ENCODE results near the gene UVSSA.

DNA sequence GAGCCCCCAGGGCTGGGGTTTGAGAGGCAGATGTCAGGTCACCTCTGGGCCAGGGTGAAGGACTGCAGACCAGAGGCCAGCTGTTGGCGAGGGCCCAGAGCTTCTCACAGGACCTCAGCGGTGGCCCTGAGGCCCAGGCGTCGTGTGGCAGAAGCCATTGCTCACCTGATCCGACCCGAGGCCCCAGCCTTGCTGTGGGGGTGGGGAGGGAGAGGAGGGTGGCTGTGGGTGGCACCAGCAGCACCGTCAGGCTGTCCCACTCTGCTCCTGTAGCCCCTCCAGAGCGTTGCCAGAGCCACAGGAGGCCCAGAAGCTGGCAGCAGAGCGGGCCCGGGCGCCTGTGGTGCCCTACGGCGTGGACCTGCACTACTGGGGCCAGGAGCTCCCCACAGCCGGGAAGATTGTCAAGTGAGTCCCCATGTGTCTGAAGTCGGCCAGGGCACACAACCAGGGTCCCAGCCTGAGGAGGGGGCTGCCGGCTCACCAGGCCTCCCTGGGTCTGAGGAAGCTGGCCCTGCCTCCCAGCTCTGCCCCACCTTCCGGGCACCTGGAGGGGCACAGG is 28.8 kb downstream of the UVSSA start:
- TF ChIP-seq, protein P1, sequence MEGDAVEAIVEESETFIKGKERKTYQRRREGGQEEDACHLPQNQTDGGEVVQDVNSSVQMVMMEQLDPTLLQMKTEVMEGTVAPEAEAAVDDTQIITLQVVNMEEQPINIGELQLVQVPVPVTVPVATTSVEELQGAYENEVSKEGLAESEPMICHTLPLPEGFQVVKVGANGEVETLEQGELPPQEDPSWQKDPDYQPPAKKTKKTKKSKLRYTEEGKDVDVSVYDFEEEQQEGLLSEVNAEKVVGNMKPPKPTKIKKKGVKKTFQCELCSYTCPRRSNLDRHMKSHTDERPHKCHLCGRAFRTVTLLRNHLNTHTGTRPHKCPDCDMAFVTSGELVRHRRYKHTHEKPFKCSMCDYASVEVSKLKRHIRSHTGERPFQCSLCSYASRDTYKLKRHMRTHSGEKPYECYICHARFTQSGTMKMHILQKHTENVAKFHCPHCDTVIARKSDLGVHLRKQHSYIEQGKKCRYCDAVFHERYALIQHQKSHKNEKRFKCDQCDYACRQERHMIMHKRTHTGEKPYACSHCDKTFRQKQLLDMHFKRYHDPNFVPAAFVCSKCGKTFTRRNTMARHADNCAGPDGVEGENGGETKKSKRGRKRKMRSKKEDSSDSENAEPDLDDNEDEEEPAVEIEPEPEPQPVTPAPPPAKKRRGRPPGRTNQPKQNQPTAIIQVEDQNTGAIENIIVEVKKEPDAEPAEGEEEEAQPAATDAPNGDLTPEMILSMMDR (IDR thresholded peaks at IDR 0.05; ENCODE audit: low read depth, low read length), result no peak
- no peak for TF ChIP-seq EZH2phosphoT487 (IDR thresholded peaks at IDR 0.05; ENCODE audit: low read depth)
